ENCODE results near the gene MKS1.
A peak's percentile ranks its signal among the peaks of the same experiment; 100 is the strongest.

Gene MKS1

GRCh38 chr17:58219007-58219788 is at the start of gene MKS1:
TSS of gene MKS1 (minus strand) at chr17:58219255. CDS start at chr17:58219230, 25 bp downstream.
- DNase-seq: peak; percentile 95

- DNase-seq: no peak
Measured at GRCh38 chr17:58268326-58268725, 49.3 kb upstream of the MKS1 start.

DNA sequence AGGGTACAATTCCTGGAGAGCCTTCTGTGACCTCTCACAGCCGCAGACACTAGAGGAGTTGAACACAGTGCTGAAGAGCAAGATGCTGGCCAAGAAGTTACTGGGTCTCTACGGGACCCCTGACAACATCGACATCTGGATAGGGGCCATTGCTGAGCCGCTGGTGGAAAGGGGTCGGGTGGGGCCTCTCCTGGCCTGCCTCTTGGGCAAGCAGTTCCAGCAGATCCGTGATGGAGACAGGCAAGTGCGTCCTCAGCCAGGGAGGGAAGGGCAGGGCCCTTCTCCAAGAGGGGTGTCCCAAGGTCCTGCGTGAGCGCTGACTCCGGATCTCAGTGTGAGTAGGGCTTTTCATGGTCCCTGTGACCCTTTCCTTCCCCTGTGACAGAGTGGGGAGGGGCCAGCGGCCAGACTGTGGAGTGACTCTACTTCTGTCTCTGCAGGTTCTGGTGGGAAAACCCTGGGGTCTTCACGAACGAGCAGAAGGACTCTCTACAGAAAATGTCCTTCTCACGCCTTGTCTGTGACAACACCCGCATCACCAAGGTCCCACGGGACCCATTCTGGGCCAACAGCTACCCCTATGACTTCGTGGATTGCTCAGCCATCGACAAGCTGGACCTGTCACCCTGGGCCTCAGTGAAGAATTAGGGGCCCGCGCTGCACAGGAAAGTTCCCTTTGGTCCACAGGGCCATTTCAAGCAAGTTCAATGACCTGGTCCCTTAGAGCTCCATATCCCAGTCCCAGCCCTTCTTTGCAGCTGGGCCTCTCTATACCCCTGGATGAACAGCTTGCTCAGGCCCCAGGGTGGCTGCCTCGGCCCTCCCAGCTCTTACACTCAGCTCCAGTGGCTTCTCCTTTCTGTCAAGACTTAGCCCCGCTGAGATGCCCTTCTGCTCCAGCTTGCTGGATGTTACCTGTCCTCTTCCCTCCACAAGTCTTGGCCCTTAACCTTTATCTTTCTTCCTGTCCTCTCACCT is 48.6 kb upstream of the MKS1 start:
- no peak for DNase-seq

GRCh38 chr17:58265902-58266875 is 47.1 kb upstream of the MKS1 start:
- DNase-seq: no peak

- no peak for DNase-seq
Measured at GRCh38 chr17:58265271-58265670, 46.2 kb upstream of the MKS1 start.

GRCh38 chr17:58264407-58265103 is 45.5 kb upstream of the MKS1 start:
- no peak for DNase-seq

GRCh38 chr17:58263773-58264172 is 44.7 kb upstream of the MKS1 start:
- DNase-seq: peak; percentile 11

DNA sequence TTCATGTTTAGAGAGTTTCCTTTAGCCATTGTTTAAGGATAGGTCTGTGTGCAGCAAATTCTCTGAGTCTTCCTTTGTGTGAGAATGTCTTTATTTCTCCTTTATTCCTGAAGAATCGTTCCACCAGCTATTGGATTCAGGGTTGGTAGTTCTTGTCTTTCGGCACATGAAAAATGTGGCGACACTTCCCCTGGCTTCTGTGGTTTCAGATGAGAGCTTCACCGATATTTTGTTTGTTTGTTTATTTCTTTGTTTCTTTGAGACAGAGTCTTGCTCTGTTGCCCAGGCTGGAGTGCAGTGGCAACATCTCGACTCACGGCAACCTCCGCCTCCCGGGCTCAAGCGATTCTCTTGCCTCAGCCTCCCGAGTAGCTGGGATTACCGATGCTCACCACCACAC is 43.1 kb upstream of the MKS1 start:
- no peak for DNase-seq

DNA sequence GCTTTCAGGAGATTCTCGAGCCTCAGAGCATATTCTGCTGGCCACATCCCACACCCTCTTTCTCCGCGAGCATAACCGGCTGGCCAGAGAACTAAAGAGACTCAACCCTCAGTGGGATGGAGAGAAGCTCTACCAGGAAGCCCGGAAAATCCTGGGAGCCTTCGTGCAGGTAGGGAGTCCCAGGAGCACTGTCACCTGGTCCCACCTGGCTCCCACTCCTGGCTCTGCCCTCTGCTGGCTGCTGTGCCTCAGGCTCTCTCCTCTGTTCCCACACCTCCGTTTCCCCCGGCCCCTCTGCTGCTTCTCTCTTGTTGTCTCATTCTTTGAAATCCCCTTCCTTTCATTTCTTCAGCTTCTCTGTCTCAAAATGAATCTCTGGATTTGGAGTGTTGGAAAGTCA is 35.7 kb upstream of the MKS1 start:
- no peak for DNase-seq

- no peak for DNase-seq
Measured at GRCh38 chr17:58253082-58253481, 34.0 kb upstream of the MKS1 start.

DNA sequence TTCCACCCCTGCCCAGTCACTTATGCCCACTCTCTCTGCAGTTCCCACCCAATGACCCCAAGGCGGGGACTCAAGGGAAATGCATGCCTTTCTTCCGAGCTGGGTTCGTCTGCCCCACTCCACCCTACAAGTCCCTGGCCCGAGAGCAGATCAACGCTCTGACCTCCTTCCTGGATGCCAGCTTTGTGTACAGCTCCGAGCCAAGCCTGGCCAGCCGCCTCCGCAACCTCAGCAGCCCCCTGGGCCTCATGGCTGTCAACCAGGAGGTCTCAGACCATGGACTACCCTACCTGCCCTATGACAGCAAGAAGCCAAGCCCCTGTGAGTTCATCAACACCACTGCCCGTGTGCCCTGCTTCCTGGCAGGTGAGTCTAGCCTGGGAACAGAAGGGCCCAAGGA is 33.1 kb upstream of the MKS1 start:
- DNase-seq: no peak

DNA sequence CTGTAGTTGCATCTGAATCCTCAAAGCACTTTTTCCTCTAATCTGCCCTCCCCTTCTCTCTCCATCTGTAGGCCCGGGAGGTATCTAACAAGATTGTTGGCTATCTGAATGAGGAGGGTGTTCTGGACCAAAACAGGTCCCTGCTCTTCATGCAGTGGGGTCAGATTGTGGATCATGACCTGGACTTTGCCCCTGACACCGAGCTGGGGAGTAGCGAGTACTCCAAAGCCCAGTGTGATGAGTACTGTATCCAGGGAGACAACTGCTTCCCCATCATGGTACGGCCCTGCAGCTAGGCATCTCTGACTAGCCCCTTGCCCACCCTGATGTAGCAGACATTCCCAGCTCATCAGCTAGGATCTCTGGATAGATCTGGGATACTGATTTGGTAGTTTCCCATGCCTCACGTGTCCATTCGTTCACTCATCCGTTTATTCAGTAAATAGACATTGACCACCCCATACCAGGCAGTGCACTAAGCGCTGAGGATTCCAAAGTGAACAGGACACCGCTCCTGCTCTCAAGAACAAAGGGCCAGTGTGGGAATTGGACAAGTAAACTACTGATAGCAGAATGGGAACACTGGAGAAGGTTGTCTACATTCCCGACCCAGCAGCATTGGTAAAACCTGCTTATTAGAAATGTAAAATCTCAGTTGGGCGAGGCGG is 31.4 kb upstream of the MKS1 start:
- DNase-seq: no peak

GRCh38 chr17:58249270-58250133 is 30.4 kb upstream of the MKS1 start:
- peak; percentile 49 for DNase-seq

DNA sequence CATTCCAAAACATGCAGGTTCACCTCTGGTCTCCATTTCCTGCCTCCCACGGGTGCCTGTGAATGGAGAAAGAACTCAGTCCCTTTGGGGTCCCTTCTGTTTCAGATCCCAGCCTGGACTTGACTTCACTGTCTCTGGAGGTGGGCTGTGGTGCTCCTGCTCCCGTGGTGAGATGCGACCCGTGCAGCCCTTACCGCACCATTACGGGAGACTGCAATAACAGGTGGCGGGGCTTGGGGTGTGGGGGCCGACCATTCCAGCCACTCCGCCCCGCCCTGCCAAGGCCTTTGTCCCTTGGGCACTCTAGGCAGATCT is 29.9 kb upstream of the MKS1 start:
- DNase-seq: no peak

GRCh38 chr17:58247511-58248363 is 28.7 kb upstream of the MKS1 start:
- no peak for DNase-seq

DNA sequence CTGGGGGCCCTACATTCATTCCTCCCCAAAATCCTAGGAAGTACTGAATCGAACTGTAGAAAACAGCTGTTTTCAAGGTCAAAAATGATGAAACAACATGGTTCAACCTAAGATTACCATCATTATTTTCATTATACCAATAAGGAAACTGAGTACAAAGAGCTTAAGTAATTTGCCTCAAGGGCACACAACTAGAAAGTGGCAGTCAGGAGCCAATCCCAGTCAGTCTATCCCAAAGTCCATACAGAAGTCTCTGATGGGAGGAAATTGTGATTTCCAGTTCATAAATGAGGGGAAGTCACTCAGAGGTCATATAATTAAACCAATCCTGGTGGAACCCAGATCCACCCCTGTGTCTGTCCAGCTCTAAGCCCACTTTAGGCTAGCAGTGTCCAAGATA is 27.7 kb upstream of the MKS1 start:
- no peak for DNase-seq

GRCh38 chr17:58246104-58246740 is 27.2 kb upstream of the MKS1 start:
- no peak for DNase-seq

GRCh38 chr17:58245428-58246103 is 26.5 kb upstream of the MKS1 start:
- DNase-seq: no peak

- DNase-seq: no peak
Measured at GRCh38 chr17:58244963-58245362, 25.9 kb upstream of the MKS1 start.
